Measurements from ENCODE around the gene ACSL6.

Gene ACSL6

GRCh38 chr5:131997727-131998117 lies 13.7 kb downstream of the ACSL6 start:
- DNase-seq, result no peak

DNA sequence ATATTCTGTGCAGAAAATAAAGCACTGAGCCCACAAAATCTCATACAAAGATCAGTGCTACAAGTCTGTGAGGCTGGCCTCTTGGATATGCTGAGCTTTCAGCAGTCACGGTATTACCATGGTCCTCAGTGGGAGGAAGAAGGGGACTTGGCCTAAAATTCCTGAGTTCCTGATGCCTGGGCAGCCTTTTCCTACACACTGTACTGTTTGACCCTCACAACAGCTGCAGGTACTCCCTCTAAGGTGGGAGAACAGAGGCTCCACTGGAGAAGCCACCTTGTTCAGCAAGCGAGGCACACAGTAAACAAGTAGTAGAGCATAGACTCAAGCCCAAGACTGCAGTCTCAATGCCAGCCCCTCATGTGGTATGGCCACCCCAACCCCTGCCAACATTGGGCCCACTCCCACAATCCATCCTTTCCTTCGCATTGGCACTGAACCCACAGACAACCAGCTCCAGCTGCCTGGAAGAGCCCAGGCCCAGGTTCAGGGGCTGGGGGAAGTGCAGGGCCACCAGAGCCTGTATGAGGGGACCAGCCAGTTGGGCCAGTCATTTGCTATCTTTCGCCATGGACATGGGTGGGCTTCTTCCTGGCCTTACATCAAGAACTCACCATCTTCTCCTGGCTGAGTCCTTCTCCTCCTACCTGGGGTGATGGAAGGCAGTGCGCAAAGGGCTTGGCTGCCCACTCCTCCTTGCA lies 14.3 kb downstream of the ACSL6 start:
- DNase-seq, result no peak

- DNase-seq, result no peak
These were observed 15.0 kb downstream of the ACSL6 start for GRCh38 chr5:131996210-131997025.

GRCh38 chr5:131994533-131995226 lies 16.8 kb downstream of the ACSL6 start:
- no peak for DNase-seq

- DNase-seq, result no peak
These were observed 17.4 kb downstream of the ACSL6 start for GRCh38 chr5:131994090-131994489.

DNA sequence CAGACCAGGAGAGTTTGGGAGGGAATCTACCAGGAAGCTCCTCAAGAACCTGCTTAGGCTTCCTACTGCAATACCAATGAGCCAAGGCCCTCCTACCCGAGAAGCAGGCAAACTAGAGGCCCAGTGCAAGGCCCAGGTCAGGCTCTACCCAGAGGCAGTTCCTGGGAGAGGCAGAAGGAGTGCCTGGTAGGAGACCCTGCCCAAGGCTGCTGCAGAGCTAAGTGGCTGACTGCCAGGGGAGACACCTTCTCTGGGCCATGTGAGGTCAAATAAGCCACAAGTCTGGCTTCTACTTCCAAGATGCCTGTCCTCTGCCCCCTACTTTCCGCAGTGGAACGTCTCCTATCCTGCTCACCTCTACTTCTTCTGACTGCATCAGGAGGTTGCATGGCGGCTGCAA lies 17.8 kb downstream of the ACSL6 start:
- DNase-seq, result no peak

- no peak for DNase-seq
These were observed 19.1 kb downstream of the ACSL6 start for GRCh38 chr5:131992370-131992769.

- DNase-seq, result no peak
These were observed 19.7 kb downstream of the ACSL6 start for GRCh38 chr5:131991593-131992324.

GRCh38 chr5:131990716-131991115 lies 20.7 kb downstream of the ACSL6 start:
- DNase-seq, result no peak

- no peak for DNase-seq
These were observed 22.9 kb downstream of the ACSL6 start for GRCh38 chr5:131988601-131989000.

GRCh38 chr5:131987251-131987650 lies 24.2 kb downstream of the ACSL6 start:
- DNase-seq, result no peak

GRCh38 chr5:131986161-131986912 lies 25.1 kb downstream of the ACSL6 start:
- DNase-seq, result no peak

- DNase-seq, result no peak
These were observed 26.3 kb downstream of the ACSL6 start for GRCh38 chr5:131984956-131985665.

DNA sequence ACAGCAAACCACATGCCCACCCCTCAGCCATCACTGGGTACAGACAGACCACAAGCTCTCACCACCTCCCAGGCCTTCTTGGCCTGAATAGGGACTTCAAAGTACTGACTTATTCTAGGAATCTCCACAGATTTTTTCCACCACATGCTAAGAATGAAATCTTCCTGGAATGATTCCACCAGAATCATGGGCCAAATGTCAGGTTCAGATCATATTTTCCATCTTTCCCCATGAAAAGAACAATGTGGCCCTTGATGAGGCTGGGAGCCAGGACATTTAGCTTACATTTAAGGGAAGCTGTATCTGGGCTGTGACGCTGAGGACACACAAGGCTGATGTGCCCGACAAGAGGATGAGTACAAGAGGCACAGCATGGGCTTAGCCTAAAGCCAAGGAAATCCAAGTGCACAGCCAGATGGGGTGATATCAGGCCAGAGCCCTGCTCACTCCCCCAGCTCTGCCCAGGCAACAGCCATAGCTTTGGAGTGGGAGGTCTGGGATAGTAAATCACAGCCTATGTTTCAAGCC lies 28.1 kb downstream of the ACSL6 start:
- no peak for DNase-seq

- no peak for DNase-seq
These were observed 29.9 kb downstream of the ACSL6 start for GRCh38 chr5:131981516-131981915.

GRCh38 chr5:131980696-131981095 lies 30.8 kb downstream of the ACSL6 start:
- no peak for DNase-seq

- no peak for DNase-seq
These were observed 31.6 kb downstream of the ACSL6 start for GRCh38 chr5:131979816-131980215.

DNA sequence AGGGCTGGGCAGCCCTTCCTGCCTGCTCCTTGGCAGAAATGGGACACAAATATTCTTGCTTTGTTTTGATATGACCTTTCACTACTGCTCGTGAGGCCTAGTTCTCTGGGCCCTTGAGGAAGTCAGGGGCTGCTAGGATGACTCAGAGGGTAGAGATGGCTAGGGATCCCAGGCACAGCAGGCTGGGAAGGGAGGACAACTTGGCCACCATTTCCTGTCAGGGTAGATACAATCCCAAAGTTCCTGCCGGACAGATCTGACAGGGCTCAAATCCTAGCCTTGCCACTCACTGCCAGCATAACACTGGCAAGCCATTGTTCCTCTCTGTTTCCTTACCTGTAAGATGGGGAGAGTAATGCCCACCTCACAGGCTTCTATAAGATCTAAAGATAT lies 34.2 kb downstream of the ACSL6 start:
- DNase-seq, result no peak

- DNase-seq, result no peak
These were observed 34.8 kb downstream of the ACSL6 start for GRCh38 chr5:131976414-131977211.

- DNase-seq, result no peak
These were observed 36.3 kb downstream of the ACSL6 start for GRCh38 chr5:131974956-131975726.

Data from NCI-H1694 treated with DMSO at 0.1 percent for 48 hours (cell line).